Omental fat pad (tissue), 4 donors: ENCODE results near the gene AHSG. TPM values are rescaled to one million over a fixed set of nuclear protein-coding genes. Genes with fewer than 3 reads are reported as not detected.

Experiments used
- ATAC-seq: fragments of 150-250 bp; one replicate; pipeline ENCODE4 v1.9.1; 2016; ENCODE audit warnings: mild to moderate bottlenecking, moderate library complexity; ENCODE audit not compliant: low FRiP score
- DNase-seq: peaks from one replicate; pipeline ENCODE4 v3.0.0-alpha.2; 2019; ENCODE audit warnings: low spot score
- CTCF ChIP-seq, 3 donors: fragments of 450-650 bp; IDR thresholded peaks; one replicate each; pipeline ENCODE4 v1.5.1; 2016 to 2017; ENCODE audit warnings: antibody characterized with exemption in 3 of 3, mild to moderate bottlenecking in 3 of 3, moderate library complexity in 2 of 3
- total RNA-seq, 4 donors: library from RNA; depleted of rRNA; stranded (reverse); fragments of >200 nt; gene quantifications; one replicate each; pipeline ENCODE4 v1.1.0, GENCODE V29; 2016

Gene AHSG
- total RNA-seq, 4 donors from 2014 or later, result not detected

DNA sequence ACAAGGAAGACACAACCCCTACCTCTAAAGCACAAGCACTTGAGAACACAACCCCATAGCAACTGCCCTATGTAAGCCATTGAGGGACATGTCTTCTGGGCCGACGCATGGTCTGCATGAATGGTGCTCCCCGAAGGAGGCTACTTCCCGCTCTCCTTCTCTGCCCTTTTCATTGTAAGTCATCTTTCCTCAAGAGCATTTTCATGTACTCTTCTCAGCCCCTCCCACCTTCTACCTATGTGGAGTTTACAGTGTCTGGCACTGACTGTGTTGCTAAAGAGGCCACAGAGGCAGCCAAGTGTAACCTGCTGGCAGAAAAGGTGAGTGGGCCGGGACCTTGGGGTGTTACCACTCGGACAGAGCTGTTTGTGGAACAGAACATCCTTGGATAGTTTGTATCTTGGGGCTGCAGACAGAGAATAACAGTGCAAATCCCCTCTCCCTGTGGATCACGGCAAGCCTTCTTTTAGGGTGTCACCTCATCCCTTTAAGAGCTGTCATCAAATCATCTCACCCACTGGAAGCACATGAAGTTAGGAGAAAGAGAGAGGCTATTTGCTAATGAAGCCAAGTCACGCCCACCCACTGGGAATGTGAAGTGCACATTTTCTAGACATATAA lies 5.6 kb downstream of the AHSG start:
- TF ChIP-seq CTCF (IDR thresholded peaks at IDR 0.05), result no peak
- DNase-seq (no peak), ATAC-seq (no peak)

- TF ChIP-seq CTCF (IDR thresholded peaks at IDR 0.05), result no peak
- ATAC-seq, result no peak
- DNase-seq, result no peak
Measured at GRCh38 chr3:186619787-186620212, 6.9 kb downstream of the AHSG start.

GRCh38 chr3:186620213-186621092 lies 7.6 kb downstream of the AHSG start:
- ATAC-seq (no peak), DNase-seq (no peak)
- no peak for TF ChIP-seq CTCF (IDR thresholded peaks at IDR 0.05)

DNA sequence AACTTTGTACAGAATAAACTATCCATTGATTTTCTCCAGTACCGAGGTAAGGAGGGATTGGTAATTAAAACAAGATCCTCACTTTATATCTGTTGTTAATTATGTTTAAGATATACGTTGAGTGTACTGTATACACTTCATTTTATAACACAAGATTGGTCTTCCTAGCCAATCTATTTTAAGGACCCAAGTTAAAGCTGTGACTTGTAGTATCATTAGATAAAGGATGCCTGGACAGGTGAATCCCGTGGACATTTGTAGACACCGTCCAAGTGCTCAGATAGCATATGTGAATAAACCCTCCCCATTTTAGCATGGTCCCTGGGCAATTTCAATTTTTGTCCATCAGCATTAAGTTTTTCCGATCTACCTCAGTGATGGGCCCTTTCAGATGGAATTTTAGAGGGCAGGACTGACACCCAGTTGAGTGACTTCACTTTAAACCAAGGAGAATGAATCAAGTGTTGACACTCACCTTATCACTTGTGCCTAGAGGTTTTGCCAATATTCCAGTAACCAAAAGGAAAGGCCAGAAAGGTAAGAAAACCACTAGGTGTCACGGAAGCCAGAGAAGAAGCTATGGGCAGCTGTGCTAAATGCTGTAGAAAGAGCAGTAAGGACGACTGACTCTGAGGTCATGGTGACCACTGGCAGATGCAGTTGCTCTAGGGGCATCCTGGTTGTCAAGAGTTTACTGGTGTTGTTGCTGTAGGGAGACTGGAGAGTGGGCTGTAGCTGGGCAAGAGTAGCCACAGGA lies 9.2 kb downstream of the AHSG start:
- ATAC-seq, result no peak
- TF ChIP-seq CTCF (IDR thresholded peaks at IDR 0.05), result no peak
- DNase-seq, result no peak

- no peak for ATAC-seq
- no peak for TF ChIP-seq CTCF (IDR thresholded peaks at IDR 0.05)
- no peak for DNase-seq
Measured at GRCh38 chr3:186622651-186623310, 9.9 kb downstream of the AHSG start.

DNA sequence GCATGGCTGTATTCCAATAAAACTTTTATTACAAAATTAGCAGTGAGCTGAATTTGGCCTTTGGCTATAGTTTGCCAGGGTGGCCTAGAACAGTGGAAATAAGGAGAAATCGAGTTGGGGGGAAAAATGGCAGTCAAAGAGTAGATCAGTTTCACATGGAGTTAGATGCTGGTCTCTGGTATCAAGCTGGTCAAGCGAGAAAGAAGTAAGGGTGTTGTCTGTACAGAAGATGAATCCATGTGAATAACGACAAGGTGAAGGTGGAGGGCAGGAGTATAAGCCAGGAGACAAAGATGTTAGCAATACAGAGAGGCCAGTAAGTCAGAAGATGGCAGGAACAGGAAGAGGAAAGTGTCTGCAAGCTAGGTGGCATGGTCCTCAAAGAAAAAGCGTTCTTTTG lies 11.7 kb downstream of the AHSG start:
- no peak for TF ChIP-seq CTCF (IDR thresholded peaks at IDR 0.05)
- no peak for ATAC-seq
- no peak for DNase-seq
